HUES6 (cell line): ENCODE results near the gene CCDC178.
"Not testable (repeated sequence)": the region's sequence is repeated elsewhere in the genome, so short reads cannot be mapped to it uniquely, and the experiment has no call there.

Experiments
- H3K27ac ChIP-seq: 2 replicates; pipeline ENCODE4 v1.7.0; 2013; ENCODE audit warnings: low read depth, mild to moderate bottlenecking, low read length, inconsistent platforms
- H3K27me3 ChIP-seq: 2 replicates; pipeline ENCODE4 v1.6.1; 2013; ENCODE audit warnings: low read length; ENCODE audit not compliant: control insufficient read depth, insufficient read depth
- H3K36me3 ChIP-seq: 2 replicates; pipeline ENCODE4 v1.6.1; 2013; ENCODE audit warnings: low read length; ENCODE audit not compliant: control insufficient read depth, insufficient read depth
- H3K4me1 ChIP-seq: 2 replicates; pipeline ENCODE4 v1.6.1; 2013; ENCODE audit warnings: low read length; ENCODE audit not compliant: control insufficient read depth, insufficient read depth
- H3K4me3 ChIP-seq: 2 replicates; pipeline ENCODE4 v1.5.1; 2013; ENCODE audit warnings: low read depth, low read length
- H3K9ac ChIP-seq: one replicate; pipeline ENCODE4 v1.6.1; 2013; ENCODE audit warnings: mild to moderate bottlenecking, low read length
- H3K9me3 ChIP-seq: 2 replicates; pipeline ENCODE4 v1.6.1; 2013; ENCODE audit warnings: low read depth, low read length; ENCODE audit not compliant: control insufficient read depth, insufficient read depth

Gene CCDC178

DNA sequence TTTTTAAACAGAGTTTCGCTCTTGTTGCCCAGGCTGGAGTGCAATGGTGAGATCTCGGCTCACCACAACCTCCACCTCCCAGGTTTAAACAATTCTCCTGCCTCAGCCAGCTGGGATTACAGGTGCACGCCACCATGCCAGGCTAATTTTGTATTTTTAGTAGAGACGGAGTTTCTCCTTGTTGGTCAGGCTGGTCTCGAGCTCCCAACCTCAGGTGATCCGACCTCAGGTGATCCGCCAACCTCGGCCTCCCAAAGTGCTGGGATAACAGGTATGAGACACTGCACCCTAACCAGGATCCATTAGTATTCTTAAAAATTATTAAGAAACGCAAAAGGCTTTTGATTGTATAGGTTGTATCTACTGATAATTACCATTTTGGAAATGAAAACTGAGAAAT, 276.4 kb downstream of the CCDC178 start:
- not testable (repeated sequence) for H3K9me3 ChIP-seq, H3K27me3 ChIP-seq, H3K9ac ChIP-seq, H3K36me3 ChIP-seq, H3K4me1 ChIP-seq, H3K4me3 ChIP-seq, H3K27ac ChIP-seq

DNA sequence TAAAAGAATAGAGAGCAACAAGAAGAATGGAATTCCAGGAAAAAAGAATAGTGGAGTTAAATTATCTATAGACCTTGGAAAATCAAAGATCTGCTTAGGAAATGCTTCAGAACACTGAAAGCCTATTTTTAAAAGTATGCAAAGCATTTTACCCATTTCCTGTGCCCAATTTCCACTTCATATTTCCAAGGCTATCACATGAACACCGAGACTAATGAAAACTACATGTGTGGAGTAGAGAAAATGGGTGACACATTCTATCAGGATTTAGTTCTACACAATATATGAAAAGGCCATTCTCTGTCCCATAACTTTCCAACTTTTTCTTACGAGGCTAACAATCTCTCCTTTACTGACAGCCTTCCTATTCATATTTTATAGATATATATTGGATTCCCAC, 279.4 kb downstream of the CCDC178 start:
- H3K4me1 ChIP-seq = no peaks in the 10 kb centered on the region
- no peaks in the 10 kb centered on the region for H3K36me3 ChIP-seq
- H3K27me3 ChIP-seq = no peaks in the 10 kb centered on the region
- H3K9ac ChIP-seq = no peak overlapping the region
- no peaks in the 10 kb centered on the region for H3K9me3 ChIP-seq
- no peak overlapping the region for H3K4me3 ChIP-seq
- H3K27ac ChIP-seq = no peak overlapping the region

DNA sequence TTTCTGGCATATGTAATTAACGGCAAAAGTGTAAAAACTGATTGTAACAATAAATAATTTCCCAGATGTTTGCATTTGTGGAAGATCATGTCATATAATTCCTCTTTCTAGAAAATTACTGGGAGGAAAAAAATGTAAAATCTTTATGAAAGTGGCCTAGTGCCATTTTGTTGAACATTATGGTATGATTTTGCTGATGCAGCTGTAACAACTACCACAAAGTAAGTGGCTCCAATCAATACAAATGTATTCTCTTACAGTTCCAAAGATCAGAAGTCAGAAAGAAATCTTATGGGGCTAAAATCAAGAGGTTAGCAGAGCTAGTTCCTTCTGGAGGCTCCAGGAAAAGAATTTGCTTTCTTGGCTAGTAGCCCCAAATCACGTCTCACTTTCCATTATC, 281.4 kb downstream of the CCDC178 start:
- Histone ChIP-seq H3K36me3 (no peaks in the 10 kb centered on the region), H3K4me1 (no peaks in the 10 kb centered on the region), H3K9me3 (no peaks in the 10 kb centered on the region), H3K9ac (no peak overlapping the region), H3K4me3 (no peak overlapping the region), H3K27me3 (no peaks in the 10 kb centered on the region), H3K27ac (no peak overlapping the region)

DNA sequence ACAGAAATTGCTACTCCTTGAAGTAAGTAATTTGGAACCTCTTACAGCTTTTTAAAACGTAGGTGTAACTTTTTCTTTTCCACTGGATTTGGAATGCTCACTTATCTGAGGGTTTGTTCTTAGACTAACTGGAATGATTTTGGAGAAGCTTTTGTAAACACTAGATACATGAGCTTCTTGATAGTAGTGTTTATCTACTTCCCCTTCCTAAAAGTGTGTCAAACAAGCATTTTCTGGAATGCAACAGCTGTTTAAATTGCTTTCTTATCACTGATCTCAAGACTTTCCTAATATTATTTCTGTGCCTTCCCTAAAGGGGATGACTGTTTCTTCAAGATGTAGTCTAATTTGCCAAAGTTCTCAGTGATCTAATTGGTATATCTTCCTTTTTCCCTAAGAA, 282.6 kb downstream of the CCDC178 start:
- H3K4me3 ChIP-seq = no peak overlapping the region
- H3K27me3 ChIP-seq = no peaks in the 10 kb centered on the region
- H3K4me1 ChIP-seq = no peaks in the 10 kb centered on the region
- H3K27ac ChIP-seq = no peak overlapping the region
- H3K36me3 ChIP-seq = no peaks in the 10 kb centered on the region
- H3K9me3 ChIP-seq = no peaks in the 10 kb centered on the region
- H3K9ac ChIP-seq = no peak overlapping the region

DNA sequence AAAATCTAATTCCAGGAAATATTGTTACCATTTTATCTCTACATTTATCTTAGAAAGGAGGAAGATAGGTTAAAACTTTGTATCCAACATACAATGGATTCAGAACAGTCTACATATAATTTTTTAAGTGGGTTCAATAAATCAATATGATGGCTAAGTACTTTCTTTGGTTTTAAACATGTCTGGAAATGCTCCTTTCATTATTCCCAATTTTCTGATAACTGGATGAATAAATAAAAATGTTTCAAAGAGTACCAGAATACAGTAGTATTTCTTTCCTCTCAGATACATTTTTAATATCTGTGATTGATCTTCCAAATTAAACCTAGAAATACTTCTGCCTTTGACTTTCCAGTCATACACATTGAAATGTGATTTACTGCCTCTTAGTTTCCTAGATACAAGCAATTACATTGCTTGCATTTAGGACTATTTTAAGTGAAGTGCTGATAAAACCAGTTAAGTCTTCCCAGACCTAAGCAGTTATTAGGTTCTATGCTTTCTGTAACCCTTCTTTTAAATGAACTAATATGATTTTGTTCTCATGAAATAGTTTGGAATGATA, 283.5 kb downstream of the CCDC178 start:
- H3K27me3 ChIP-seq = no peaks in the 10 kb centered on the region
- no peaks in the 10 kb centered on the region for H3K4me1 ChIP-seq
- no peaks in the 10 kb centered on the region for H3K9me3 ChIP-seq
- no peak overlapping the region for H3K4me3 ChIP-seq
- H3K9ac ChIP-seq = no peak overlapping the region
- H3K36me3 ChIP-seq = no peaks in the 10 kb centered on the region
- no peak overlapping the region for H3K27ac ChIP-seq

DNA sequence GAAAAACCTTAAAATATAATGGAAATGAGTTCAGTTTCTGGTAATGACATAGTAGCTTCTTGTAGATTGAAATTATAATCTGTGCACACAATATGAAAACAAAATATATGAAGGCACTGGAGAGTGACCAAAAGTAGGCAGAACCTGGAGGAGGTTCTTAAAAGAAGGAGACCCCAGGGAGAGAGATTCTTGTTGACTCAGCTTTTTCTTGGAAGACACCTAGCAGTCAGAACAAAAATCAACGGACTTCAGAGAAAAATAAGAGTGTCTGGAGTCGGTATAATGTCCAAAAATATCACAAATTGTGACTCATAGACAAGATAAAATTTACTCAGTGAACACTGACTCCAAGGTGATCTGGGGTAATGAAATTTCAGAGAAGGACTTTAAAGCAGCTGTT, 286.5 kb downstream of the CCDC178 start:
- no peak overlapping the region for H3K9ac ChIP-seq

DNA sequence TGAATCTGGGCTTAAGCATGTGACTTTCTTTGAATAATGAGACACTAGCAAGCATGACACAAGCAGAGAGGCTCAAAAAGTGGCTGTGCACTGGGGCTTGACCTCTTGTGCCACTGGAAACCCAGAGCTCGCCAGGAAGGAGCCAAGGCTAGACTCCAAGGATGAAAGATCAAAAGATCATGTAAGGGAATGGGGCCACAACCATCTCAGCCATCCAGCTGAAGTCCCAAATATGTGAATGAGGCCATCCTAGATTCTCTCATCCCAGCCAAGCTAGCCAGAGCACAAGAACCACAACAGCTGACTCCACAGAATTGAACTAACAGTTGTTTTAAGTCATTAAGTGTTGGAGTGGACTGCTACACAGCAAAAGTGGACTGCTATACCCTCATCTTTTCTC, 288.1 kb downstream of the CCDC178 start:
- H3K9ac ChIP-seq = no peak overlapping the region
- H3K4me1 ChIP-seq = no peaks in the 10 kb centered on the region
- no peak overlapping the region for H3K27ac ChIP-seq
- H3K9me3 ChIP-seq = peaks cover 10% of the 10 kb centered on the region
- H3K4me3 ChIP-seq = no peak overlapping the region
- no peaks in the 10 kb centered on the region for H3K36me3 ChIP-seq
- no peaks in the 10 kb centered on the region for H3K27me3 ChIP-seq

More for the DNA sequence above, 286.5 kb downstream of the CCDC178 start:
- Histone ChIP-seq H3K27ac (no peak overlapping the region), H3K9me3 (peaks cover 3% of the 10 kb centered on the region; the same call in 1 of the 2 replicates), H3K4me3 (no peak overlapping the region), H3K36me3 (no peaks in the 10 kb centered on the region), H3K4me1 (no peaks in the 10 kb centered on the region), H3K27me3 (no peaks in the 10 kb centered on the region)

DNA sequence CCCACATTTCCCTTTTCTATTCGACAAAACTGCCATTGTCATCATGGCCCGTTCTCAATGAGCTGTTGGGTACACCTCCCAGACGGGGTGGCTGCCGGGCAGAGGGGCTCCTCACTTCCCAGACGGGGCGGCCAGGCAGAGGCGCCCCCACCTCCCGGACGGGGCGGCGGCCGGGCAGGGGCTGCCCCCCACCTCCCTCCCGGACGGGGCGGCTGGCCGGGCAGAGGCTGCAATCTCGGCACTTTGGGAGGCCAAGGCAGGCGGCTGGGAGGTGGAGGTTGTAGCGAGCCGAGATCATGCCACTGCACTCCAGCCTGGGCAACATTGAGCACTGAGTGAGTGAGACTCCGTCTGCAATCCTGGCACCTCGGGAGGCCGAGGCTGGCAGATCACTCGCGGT, 292.7 kb downstream of the CCDC178 start:
- not testable (repeated sequence) for H3K4me1 ChIP-seq, H3K36me3 ChIP-seq, H3K9ac ChIP-seq, H3K27me3 ChIP-seq, H3K4me3 ChIP-seq, H3K27ac ChIP-seq
- peaks cover 10% of the 10 kb centered on the region for H3K9me3 ChIP-seq

DNA sequence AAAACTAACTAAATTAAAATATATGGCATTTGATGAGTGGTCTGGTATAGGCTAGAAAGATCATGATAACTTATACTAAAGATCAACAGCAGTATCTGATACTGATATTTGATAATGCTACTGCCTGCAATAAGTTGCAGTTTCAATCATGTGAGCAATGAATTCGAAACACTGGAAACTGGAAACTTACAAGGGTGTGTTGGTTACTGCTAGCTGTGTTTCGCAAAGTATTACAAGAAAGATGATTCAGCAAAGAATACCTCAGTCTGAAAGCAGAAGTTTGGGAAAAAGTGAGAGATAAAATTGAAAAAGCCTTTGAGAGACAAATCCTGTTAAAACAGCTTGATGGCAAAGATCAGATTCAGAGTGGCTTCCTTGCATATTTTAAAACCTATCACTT, 294.5 kb downstream of the CCDC178 start:
- Histone ChIP-seq H3K4me3 (no peak overlapping the region), H3K36me3 (no peaks in the 10 kb centered on the region), H3K4me1 (no peaks in the 10 kb centered on the region), H3K9me3 (peaks cover 12% of the 10 kb centered on the region), H3K27ac (no peak overlapping the region), H3K27me3 (no peaks in the 10 kb centered on the region), H3K9ac (no peak overlapping the region)

DNA sequence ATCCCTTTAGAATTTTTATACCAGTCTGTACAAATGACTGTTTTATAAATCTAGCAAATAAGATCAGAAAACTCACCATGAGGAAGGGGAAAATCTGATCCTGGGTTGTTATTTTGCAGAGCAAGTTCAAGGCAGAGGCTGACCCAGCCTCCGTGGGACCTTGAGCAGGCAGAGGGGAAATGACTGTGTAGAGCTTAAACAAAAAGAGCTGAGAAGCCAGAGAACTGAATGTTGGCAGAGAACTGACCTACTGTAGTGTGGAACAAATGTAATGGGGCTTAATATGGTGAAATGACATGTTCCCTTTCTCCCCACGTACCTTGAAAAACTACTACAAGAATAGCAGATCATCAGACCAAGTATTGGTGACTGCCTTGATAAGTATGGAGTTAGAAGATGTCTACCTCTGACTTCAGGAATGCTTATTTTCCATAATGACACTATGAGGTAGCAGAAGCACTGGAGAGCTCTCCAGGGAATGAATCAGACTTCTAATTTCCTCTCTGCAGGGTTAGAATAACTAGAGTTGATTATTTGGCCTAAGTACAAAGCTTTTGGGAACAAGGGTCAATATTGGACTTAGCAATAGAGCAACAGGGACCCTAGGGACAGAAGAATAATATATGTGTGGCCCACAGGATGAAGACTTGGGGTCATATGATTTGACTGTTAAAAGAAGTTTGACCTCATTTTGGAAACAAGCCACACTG, 304.4 kb downstream of the CCDC178 start:
- H3K9me3 ChIP-seq = 0 out of 2 replicates have a peak, but pooled peaks cover 19% of the 10 kb centered on the region
- H3K36me3 ChIP-seq = no peaks in the 10 kb centered on the region
- H3K27ac ChIP-seq = no peak overlapping the region
- H3K9ac ChIP-seq = no peak overlapping the region
- H3K4me1 ChIP-seq = no peaks in the 10 kb centered on the region
- no peak overlapping the region for H3K4me3 ChIP-seq
- no peaks in the 10 kb centered on the region for H3K27me3 ChIP-seq

DNA sequence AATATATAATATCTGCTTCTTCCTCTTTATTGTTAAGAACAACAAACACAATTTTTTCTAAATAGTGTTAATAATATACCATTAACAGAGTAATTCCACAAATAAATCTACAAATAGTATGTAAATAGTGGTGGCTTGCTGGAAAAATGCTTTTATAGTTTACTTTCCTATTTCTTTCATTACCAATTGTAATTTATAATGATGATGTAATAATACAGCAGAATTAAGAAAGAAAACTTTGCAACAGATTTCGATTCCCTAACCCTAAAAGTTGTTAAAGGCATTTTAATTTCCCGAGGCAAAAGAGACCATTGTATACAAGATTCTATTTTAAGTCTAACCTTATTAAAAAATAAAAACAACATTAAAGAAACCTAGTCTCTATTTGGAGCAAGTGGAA, 307.9 kb downstream of the CCDC178 start:
- Histone ChIP-seq H3K27ac (no peak overlapping the region), H3K4me3 (no peak overlapping the region), H3K9ac (no peak overlapping the region), H3K9me3 (no peaks in the 10 kb centered on the region), H3K27me3 (no peaks in the 10 kb centered on the region), H3K4me1 (no peaks in the 10 kb centered on the region), H3K36me3 (no peaks in the 10 kb centered on the region)
